HG03469 (cell line): ENCODE measurements around the gene NRDE2.
"Not testable (repeated sequence)": the region's sequence is repeated elsewhere in the genome, so short reads cannot be mapped to it uniquely, and the experiment has no call there.

Source experiments
- ATAC-seq: cut with Tn5 transposase; IDR thresholded peaks from one replicate; pipeline ENCODE4 v1.9.1; 2021; ENCODE audit warnings: mild to moderate bottlenecking, moderate library complexity, moderate number of reproducible peaks; ENCODE audit not compliant: unreplicated experiment

The NRDE2 gene

DNA sequence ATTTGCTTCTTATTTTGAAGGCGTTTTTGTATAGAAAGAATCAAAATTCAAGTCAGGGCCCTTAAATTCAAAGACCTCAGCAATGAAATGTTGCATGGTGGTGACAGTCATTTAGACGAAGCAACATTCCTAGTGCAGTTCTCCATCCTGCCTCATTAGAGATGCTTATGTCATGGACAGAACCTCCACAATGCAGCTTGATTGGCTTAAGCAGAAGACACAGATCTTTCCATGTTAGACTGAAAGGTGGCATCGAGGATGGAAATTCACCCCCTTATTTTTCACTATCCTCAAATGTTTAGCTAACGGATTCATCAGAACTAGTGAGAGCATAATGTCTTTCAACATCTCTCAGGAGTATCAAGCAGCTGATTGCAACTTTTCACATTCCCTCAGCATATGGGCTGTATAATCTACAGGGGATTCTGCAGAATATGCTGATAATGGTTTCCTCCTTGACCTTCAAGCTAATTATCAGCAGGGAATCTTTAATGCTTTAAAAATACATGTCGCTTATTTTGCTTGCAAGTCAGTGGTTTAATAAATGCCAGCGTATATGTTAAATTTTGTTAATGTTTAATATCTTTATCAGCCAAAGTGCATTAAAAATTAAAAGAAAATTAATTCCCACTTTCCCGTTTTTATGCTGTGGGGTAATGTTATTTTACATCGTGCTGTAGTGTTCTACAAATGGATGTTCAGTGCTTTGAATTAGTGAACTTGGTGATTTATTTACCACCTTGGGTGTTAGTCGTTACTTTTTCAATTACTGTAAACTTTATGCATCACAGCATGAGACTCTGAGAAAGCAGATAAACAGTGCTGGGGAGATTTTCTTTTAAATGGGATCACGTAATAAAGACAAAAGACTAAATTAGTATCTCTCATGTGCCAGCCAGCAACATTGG lies 12.8 kb upstream of the NRDE2 start:
- ATAC-seq, result no peak

DNA sequence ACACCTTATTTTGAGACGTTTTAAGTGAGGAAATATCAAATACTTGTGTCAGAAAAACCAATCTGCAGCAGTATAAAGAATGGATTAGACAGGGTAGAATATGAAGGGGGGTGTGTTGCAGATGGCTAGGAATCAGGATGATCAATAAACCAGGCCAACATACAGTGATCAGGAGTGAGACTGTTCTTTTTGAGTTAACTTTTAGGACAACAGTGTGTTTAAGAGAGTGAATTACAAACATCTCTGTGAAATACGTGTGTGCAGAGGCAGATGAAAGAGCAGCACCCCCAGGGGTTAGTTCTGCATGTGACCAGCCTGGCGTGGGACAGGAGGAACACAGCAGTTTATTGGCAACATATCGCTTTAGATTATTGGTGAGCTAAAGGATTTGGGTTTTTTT lies 10.6 kb upstream of the NRDE2 start:
- no peak for ATAC-seq

DNA sequence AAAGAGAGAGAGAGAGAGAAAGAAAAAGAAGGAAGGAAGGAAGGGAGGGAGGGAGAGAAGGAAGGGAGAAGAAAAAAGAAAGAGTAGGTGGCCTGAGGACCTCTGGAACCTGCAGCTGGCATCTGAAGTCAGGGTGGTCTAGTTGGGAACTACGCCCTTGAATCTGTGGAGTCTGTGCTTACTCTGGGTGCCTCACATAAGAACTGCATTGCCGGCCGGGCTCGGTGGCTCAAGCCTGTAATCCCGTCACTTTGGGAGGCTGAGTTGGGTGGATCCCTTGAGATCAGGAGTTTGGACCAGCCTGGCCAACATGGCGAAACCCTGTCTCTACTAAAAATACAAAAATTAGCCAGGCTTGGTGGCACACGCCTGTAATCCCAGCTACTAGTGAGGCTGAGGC lies 10.0 kb upstream of the NRDE2 start:
- no peak for ATAC-seq

DNA sequence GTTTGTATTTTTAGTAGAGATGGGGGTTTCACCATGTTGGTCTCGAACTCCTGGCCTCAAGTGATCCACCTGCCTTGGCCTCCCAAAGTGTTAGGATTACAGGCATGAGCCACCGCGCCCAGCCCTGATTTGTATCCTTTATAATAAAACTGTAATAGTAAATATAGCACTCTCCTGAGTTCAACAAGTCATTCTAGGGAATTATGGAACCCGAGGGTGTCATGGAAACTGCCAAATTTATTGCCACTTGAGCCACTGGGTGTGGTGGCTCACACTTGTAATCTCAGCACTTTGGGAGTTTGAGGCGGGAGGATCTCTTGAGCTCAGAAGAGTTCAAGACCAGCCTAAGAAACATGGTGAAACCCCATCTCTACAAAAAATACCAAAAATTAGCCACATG lies 9.5 kb upstream of the NRDE2 start:
- not testable (repeated sequence) for ATAC-seq

DNA sequence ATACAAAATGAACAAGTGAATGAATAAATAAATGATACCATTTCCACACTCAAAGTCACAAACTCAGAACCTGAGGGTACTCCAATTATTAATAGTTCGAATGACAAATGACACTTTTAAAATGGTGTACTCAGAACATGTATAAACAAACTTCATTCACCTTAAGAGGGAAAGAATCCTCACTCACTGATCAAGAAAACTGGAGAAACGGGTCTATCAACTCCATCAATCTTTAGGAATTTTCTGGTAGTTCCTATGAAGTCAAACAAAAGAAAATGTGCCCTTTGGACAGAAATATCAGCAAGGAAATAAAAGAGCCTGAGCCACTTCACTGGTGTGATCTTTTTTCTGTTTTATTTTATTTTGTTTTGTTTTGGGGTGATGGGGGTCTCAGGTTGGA lies 5.2 kb upstream of the NRDE2 start:
- ATAC-seq, result no peak

DNA sequence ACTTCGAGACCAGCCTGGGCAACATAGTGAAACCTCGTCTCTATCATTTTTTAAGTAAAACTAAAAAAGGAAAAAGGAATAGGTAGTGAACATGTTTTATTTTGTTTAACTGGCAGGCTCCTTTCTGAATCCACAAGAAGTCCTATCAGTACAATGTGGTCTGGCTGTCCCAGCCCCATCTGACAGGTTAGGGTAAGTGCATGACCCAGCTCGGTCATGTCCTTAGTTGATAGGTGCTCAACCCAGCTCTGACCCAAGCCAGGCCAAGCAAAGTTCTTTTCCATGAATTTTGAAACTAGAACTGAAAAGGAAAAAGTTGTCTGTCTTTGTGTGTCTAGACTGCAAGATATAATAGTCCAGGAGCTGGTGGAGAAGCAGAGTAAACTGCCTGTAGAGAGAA lies 4.7 kb upstream of the NRDE2 start:
- no peak for ATAC-seq

DNA sequence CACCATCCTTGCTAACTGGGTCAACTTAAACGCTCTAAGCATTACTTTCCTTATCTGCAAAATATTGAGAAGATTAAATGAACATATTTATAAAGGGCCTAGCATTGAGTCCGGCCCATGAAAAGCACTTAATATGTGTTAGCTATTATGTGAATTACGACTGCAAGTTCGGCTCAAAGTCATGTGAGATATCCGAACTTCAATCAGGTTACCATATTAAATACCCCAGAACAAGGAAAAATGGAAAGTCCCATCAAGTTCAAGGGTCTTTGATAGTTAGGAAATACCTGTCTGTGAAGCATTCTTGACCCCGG lies 487 bp upstream of the NRDE2 start:
- no peak for ATAC-seq

DNA sequence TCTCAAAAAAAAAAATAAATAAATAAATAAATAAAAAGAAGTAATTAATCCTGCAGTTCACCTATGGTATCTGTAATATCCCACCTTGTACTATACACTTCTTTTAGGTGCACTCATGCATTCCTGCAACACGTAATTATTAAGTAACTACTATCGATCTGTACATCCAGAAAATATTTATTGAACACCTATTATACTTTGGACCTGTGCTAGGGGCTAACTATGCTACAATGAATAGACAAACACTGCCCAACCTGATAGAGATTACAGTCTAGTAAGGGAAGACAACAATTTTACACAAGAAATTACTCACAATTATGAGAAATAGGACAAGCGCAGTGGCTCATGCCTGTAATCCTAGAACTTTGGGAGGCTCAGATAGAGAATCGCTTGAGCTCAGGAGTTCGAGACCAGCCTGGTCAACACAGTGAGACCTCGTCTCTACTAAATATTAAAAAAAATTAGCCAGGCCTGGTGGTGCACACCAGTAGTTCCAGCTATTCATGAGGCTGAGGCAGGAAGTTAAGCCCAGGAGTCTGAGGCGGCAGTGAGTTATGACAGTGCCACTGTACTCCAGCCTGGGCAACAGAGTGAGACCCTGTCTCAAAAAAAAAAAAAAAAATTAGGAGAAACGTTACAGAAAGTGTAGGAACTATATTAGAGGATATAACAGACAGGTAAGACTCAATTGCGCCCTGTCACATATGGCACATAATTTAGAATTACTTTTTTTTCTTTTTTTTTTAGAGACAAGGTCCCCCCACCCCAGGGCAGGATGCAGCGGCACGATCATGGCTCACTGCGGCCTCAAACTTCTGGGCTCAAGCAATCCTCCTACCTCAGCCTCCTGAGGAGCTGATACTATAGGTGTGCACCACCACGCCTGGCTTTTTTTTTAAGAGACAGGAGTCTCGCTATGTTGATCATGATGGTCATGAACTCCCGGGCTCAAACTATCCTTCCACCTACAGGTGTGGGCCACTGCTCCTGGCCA lies 1.2 kb downstream of the NRDE2 start:
- ATAC-seq, result no peak

DNA sequence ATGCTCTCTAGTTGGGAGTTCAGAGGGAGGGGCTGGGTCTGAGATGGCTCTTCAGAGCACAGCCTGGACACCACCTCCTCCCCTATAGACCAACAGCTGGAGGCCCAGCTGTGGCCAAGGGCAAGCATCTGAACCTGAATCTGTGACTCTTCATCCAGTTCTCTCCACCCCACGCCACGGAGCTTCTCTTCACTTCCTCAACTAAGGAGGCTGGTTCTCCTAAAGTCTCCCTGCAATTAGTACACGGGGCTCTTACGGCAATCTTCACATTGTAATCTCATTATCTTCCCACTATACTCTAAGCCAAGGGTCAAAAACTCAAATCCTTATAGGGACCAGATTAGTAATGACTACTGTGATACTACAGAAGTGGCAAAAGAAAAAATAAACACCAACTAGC lies 9.8 kb downstream of the NRDE2 start:
- ATAC-seq, result no peak

DNA sequence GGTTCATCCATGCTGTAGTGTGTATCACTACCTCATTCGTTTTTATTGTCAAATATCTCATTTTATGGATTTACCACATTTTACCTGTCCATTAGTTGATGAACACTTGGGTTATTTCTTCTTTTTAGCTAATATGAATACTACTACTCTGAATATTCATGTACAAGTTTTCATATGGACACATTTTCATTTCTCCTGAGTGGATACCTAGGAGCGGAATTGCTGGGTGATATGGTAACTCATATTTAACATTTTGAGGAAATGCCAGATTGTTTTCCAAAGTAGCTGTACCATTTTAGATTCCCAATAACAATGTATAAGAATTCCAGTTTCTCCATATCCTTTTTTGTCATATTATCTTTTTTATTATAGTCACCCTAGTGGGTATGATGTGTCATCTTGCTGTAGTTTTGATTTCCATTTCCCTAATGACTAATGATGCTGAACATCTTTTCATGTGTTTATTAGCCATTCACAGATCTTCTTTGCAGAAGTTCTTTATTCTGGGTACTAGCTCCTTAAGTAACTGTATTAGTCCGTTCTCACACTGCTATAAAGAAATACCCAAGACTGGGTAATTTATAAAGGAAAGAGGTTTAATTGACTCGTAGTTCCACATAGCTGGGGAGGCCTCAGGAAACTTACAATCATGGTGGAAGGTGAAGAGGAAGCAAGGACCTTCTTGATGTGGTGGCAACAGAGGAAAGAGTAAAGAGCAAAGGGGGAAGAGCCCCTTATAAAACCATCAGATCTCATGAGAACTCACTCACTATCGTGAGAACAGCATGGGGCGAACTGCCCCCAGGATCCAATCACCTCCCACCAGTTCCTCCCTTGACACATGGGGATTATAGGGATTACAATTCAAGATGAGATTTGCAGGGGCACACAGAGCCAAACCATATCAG lies 11.9 kb downstream of the NRDE2 start:
- no peak for ATAC-seq

DNA sequence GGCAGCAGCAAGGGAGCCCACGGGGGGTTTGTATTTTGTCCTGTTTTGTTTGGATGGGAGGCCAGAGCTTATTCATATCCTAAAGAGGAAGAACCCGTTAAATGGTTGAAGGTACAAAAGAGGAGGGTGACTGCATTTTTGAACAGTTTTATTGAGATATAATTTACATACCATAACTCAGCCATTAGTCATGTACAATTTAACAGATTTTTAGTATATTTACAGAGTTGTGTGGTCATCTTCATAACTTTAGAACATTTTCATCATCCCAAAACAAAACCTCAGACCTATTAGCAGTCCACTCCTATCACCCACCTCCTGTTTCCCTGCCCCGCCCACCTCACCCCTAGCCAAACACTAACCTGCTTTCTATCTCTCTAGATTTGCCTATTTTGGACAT lies 12.6 kb downstream of the NRDE2 start:
- no peak for ATAC-seq

DNA sequence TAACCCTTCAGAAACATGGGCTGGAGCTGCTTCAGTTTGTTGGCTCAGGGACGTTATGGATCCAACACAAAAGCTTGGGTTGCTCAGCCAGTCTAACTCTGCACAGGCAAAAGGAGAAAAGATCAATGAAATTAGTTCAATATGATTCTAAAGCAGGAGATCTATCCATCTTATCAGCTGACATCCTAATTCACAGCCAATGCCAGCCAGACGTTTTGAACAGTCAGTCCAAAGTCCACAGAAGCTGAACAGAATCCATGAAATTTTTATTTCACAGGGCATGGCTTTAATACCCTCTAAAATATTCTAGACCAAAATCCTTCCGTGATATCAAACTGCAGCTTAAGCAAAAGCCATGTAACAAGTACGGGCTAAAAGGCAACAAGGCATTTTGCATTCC lies 13.7 kb downstream of the NRDE2 start:
- no peak for ATAC-seq

DNA sequence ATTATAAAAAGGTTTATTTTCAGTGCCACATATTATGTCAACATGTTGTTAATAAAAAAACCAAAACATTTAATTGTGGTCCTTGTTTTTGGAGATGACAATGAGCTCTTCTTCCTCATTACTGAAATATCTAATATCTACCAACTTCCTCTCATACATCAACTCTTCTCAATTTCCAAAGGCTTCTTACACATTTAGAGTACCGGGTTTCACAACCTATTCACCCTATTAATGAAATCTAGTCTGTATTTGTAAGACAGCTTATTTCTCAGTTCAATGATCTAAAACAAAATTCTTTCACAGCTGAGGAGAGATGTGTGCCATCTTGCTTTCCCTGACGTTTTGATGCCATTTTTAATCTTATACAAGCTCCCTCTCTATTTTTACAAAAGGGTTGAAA lies 14.5 kb downstream of the NRDE2 start:
- no peak for ATAC-seq

DNA sequence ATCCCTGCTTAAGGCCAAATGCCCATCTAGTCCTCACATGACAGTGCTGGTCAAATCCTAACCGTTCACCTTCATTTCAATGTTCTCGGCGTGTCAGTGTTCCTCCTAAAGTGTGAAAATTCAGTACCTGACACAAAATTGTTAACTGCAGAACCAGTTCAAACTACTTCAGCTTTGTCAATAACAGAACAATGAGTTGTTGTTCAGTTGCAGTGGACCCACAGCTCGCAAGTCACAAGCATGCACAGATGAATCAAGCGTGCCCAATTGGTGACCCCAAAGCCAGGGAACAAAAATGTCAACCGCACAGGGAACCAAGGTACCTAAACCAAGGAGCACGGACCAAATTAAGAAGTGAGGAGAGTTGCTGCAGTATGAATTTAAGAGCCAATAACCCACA lies 23.2 kb downstream of the NRDE2 start:
- ATAC-seq, result no peak

DNA sequence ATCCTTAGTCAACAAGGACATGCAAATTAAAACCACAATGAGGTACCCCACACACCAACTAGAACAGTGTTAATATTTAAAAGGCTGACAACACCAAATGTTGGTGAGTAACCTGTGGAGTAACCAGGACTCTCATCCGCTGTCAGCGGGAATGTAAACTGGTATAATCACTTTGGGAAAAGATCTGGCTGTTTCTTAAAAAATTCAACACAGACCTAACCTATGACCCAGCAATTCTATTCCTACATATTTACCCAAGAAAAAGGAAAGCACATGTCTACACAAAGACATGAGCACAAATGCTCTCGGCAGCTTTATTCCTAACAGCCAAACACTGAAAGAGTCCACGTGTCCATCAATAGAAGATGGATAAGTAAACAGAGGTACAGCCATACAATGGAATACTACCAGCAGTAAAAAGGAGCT lies 26.6 kb downstream of the NRDE2 start:
- ATAC-seq, result no peak

DNA sequence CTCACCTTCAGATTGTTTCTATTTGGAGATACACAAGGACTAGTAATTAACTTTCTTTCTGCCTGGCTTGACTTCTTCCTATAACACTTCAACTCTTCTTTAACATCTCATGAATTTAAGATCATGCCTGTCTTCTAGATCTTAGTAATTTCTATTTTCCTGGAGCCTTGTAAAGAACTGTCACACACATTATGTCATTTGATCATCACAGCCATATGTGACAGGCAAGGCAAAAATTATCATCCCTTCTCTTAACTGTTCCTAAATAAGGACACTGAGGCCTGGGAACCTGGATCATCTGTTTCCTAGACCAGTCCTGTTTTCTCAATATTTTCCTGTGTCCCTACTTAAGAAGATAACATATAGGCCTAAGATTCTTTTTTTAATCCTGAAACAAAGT lies 27.2 kb downstream of the NRDE2 start:
- ATAC-seq, result no peak

DNA sequence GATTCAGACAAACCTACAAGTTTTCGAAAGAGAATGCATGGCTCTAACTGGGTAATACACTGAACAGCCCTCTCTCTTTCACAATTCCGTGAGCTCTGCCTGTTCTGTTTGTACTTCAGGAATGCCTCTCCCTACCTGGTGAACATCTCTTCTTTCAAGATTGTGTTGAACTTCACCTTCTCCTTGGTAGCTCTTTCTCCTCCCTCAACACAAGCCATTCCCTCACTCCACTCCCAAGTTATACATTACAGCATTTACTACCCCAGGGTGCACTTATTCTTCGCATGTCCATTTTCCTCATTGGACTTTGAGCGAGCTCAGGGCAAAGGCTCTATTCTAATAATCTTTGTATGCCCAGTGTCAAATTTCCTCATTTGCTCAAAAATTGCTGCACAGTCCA lies 28.3 kb downstream of the NRDE2 start:
- no peak for ATAC-seq

DNA sequence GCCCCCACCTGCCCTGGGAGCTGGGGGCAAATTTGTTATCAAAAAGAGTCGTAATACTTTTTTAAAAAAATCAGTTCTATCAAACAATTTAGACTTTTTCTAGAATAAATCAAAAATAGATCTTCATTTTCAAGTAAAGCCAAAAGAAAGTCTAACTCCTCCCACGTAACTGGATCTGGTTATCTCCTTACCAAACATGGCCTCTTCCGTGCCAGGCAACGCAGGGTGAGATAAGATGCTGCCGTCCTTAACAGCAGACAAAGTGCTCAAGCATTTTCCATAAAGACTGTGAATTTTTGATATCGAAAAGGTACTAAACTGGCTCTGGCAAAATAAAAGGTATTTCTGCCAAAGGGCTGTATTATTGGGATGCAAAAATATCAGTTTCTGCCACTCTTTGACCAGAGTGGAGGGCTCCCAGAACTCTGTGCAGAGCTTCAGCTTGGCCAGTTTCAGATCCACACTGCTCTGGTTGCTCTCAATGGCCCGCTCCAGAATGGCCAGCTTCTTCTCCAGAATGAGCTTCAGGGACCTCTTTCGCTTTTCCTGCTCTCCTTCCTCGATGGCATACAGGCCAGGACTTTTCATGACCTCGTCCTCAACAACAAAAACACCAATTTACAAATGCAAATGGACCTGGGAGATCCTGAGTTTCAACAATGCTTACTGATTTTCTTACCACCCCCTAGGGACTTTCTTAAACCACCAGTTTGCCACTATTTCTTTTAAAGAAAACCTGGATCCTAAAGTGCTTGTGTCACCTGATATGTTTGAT lies 29.0 kb downstream of the NRDE2 start:
- ATAC-seq, result no peak

DNA sequence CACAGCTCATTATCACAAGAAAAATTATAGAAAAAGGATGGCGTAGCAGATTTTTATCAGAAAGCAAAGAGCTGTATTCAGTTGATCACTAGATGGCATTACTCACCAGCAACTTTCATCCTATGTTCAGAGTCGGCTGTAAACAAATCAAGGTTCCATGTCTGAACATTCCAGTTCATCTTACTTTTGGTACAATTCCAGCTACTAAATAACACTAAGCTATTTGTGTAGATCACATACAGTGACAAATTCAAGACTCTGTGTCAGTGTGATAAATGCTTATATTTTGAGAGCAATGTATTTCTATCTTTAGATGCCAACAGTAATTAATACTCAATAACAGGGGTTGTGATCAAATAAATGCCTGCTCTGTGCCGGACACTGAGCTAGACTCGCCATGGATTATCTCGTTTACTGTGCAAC lies 30.1 kb downstream of the NRDE2 start:
- no peak for ATAC-seq

DNA sequence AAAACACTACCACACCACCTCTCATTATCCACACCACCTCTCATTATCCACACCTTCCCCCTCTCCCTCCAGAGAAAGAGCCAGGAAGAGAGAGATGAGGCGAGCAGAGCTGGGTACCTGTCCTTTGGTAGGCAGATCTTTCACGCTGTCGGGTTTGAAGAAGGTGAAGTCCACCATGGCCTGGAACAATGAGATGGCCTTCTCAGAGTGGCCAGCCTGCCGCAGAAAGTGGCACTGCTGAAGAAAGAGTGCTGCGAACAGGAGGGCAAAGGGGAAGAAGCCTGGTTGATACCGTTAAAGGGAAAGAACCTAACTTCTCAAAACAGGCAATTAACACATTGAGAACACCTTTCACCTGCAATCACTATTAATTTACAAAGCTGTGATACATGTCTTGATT lies 30.6 kb downstream of the NRDE2 start:
- no peak for ATAC-seq
